GM10266 (cell line): ENCODE data around the gene ODR4.

ENCODE experiments used
- DNase-seq: peaks from one replicate; pipeline ENCODE4 v3.0.0; 2012; ENCODE audit errors: extremely low spot score
- CTCF ChIP-seq: IDR thresholded peaks from 2 replicates; pipeline ENCODE4 v1.5.1; 2012; ENCODE audit warnings: mild to moderate bottlenecking, low read depth; ENCODE audit not compliant: control insufficient read depth, insufficient read depth; ENCODE audit errors: missing control alignments

The ODR4 gene

DNA sequence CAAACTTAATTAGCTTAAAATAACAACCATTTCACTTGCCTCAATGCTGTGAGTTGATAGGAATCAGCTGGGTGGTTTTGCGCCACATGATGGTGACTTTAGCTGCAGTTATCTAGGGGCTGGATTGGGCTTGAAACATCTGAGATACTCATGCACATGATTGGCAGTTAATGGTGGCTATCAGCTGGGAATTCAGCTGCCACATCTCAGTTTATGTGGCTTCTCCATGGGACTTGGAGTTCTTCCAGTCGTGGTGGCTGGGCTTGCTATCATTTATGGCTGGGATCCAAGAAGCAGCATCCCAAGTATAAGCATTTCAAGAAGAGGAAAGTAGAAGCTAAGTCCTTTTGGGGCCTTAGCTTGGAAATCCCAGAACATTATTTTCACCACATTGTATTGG lies 48.9 kb downstream of the ODR4 start:
- DNase-seq, result no peak
- no peak for TF ChIP-seq CTCF

GRCh38 chr1:186426118-186426517 lies 50.5 kb downstream of the ODR4 start:
- no peak for DNase-seq
- no peak for TF ChIP-seq CTCF

GRCh38 chr1:186429017-186429416 lies 53.4 kb downstream of the ODR4 start:
- no peak for TF ChIP-seq CTCF
- DNase-seq, result no peak

DNA sequence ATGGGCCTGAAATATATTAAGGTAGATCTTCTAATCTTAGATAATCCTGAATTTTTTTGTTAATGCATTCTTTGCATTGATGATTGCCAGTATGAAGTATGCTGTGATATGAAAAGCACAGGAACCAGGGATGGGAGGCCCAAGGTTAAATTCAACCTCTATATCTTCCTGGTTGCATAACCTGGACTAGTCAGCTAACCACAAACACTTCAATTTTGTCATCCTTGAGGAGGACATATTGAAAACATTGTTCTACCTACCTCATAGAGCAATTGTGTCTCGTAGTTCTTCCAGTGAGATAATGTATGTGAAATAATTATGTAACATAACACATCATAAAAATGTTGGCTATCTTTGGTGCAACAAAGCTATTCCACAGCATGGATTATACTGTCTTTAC lies 59.7 kb downstream of the ODR4 start:
- no peak for TF ChIP-seq CTCF
- no peak for DNase-seq

DNA sequence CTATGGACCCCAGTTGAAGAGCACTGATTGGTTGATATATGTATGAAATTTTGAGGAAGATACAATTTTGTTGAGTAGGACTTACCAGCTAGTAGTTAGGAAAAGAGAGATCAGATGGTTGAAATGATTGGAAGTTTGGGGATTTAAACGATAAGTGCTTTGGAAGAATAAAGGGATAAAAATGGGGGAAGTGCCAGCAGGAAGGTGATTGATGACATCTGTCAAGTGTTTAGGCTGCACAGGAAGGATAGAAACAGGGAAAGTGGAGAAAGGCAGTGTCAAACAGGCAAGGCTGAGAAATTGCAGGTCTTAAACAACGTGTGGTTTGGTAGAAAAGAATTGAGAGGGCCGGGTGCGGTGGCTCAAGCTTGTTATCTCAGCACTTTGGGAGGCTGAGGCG lies 62.9 kb downstream of the ODR4 start:
- no peak for TF ChIP-seq CTCF
- DNase-seq, result no peak

DNA sequence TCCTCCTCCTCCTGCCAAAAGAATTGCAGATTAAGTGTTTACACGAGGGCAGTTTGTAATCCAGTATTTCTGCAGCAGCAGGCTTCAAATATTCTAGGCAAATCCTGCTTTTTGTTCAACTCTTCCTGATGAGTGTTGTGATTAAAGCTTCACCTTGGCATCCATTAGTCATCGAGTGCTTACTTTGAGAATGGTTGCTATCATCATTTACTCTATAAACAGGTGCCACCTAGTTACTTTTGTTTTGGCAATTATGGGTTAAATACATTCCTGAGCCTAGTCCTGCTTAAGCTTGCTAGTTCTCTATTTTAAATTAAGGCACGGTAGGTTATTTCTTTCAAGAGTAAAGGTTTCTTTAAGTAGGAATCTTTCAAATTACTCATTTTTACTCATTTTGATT lies 64.9 kb downstream of the ODR4 start:
- TF ChIP-seq CTCF, result no peak
- DNase-seq, result no peak

DNA sequence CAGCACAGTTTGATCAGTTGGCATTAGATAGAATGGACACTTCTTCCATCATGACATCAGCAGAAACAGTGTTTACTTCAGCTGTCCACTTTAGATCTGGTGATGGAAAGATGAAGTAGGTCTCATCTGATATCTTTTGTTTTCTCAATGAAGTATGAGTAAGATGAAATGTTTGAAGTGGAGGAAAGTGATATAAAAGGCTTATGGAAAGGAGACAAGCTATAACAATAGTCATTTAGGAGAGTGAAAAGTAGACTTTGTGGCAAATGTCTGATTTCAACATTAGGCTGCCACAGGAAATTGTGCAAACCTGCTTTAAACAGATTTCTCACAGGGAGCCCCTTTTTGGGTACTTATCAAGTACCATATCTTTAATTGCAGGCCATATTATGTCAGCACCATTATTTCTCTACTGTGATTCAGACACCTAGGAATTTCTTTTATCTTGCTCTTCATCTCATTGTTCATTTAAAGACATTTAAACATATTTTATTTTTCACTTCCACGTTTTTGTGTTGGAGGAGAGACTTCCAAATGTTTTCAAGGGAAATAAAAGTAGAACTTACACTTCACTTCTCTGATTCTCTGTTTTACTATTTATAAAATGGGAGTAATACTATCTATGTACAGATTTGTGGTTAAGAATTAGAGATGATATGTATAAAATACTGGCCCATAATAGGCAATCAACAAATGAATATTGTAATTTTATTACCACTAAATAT lies 67.2 kb downstream of the ODR4 start:
- no peak for TF ChIP-seq CTCF
- no peak for DNase-seq
